ENCODE measurements around the gene SLC12A8.

The SLC12A8 gene

DNA sequence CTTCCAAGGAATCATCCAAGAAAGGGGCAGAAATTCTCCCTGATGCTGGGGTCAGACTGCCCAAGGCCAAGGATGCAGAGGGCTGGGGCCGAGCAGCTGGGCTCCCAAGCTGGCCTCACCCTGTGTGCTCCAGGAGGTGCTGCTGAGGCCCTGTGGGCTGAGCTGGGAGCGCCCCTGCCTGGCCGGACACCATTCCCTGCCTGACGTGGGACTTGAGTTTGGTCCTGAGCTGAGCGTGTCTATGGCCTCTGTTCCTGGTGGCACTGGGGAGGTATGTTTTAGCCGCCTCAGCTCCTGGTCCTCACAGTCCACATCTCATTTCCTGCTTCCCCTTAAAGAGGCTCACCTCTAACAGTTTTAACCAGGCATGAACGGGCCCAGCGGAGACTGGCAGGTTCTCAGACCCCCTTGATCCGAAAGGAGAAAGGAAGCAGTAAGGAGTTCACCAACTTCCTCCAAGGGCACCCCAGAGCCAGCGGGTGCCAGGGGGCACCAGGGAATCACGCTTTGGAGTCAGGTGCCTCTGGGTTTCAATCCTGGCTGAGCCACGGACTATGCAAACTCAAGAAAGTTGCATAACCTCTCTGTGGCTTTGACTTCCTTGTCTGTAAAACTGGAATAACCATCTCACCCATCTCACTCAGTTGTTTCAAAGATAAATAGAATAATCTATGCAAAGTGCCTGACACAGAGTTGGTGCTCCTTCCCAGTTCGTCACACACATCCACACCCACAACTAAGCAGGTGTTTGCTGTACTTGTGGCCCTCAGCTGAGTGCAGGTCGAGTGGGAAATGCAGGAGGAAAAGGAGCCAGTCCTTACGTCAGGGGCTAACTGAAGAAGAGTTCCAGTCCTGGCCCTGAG is 48.6 kb downstream of the SLC12A8 start:
- no peak for FAIRE-seq
- no peak for DNase-seq (ENCODE audit: insufficient read length, low spot score)
- TF ChIP-seq POLR2A (IDR thresholded peaks at IDR 0.05; ENCODE audit: low read depth, low read length) = no peak

DNA sequence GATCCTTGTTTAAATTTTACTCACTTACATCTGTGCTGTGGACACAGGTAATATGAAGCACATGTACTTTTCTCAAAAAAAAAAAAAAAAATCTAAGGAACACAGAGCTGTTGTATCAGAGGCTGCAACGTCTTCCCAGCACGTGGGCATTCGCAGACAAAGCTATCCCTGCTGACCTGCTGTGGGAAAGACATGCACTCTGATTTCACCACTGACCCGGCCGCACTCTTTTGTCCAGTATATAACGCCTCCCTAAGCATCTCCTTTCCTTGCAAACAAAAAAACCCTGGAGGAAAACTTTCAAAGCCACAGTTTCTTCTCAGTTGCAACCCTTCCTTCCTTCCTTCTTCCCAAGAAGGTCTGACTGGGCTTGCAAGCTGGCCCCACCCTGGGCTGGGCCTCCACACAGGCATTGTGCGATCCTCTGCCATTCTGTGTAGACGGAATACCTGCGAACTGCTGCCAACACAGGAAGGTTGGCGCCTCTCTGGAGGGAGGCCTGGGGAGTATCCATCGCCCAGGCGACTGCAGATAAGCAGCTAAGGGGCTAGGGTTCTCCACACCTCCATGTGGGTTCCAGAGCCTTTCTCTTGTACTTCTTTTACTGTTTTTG is 50.8 kb downstream of the SLC12A8 start:
- FAIRE-seq (no peak), DNase-seq (ENCODE audit: insufficient read length, low spot score) (no peak)
- TF ChIP-seq POLR2A (IDR thresholded peaks at IDR 0.05; ENCODE audit: low read depth, low read length) = no peak

DNA sequence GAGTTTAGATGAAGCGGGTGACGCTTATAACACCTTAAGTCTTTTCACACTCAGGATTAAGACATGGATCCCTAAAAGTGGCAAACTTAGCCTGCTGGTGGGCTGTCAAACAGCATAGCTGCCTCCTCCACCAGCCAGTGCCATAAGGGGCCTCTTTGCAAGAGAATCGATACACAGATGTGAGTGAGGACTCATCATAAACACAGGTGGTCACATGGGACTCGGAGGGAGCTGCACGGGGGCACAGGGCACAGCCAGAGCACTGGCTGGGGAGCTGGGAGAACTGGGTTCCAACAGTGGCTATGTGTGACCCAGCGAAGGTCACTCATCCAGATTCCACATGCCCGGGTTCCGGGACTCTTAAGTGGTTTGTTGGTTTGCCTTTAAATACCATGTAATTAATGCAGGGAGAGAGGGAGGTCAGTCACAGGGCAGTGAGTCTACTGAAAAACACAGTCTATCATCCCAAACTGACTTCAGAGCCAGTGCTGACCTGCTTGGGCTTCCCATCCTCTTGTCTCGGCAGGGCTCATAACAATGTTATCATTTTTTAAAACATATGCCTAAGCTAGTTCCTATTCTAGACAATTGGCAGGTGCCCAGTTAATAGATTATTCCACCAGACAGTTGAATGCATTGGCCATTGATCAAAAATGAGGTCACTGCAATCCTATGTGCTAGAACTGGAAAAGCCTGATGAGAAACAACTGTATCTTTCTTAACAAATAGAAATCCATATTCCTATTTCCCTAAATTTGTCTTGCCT is 51.8 kb downstream of the SLC12A8 start:
- TF ChIP-seq POLR2A (IDR thresholded peaks at IDR 0.05; ENCODE audit: low read depth, low read length) = no peak
- DNase-seq (ENCODE audit: insufficient read length, low spot score) (no peak), FAIRE-seq (no peak)

DNA sequence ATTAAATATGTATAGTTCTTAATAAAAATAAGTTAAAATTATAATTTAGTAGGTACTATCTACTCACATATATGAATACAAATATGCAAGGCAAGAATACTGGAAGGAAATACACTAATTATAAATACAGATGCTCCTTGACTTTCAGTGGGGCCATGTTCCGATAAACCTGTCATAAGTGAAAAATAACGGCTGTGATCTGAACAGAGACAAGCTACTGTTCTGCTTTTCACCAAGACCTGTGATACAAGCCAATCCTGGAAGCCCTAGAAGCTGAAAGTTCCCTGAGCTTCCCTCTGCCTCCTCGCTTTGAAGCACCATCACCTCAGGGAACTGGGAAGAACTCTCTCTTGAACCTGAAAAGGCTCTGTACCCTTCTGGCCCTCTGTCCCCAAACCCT is 55.4 kb downstream of the SLC12A8 start:
- FAIRE-seq (no peak), DNase-seq (ENCODE audit: insufficient read length, low spot score) (no peak)
- no peak for TF ChIP-seq POLR2A (IDR thresholded peaks at IDR 0.05; ENCODE audit: low read depth, low read length)

DNA sequence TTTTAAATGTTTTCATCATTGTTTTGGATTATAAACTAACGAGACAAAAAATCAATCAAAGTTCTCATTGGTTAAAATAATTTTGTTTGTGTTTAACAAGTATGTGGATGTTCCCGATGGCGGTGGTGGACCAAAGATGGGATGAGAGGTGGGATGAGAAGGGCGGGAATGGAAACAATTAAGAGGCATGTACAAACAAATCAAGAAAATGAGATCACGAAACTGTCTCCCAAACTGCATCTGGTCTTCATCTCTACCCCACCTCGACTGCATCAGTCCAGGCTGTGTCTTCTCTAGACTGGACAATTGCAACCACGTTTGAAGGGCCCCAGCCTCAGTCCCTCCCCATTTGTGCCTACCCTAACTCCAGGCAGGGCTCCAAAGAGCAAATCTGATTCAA is 56.1 kb downstream of the SLC12A8 start:
- FAIRE-seq = no peak
- DNase-seq (ENCODE audit: insufficient read length, low spot score) = no peak
- no peak for TF ChIP-seq POLR2A (IDR thresholded peaks at IDR 0.05; ENCODE audit: low read depth, low read length)

DNA sequence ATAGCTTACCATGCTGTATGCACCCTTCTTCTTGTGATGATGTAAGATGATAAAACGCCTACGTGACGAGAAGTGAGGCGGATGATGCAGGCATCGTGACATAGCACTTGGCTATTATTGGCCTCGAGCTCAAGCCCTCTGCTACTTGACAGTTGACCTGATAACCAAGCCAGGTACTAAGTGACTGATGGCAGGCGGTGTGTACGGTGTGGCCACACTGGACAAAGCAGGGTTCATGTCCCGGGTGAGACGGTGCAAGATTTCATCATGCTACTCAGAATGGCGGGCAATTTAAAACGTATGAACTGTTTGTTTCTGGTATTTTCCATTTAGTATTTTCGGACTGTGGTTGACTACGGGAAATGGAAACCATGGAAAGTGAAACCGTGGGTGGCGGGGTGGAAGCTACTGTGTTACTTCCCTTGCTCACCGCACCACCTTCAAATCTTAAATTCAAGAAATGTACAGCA is 57.7 kb downstream of the SLC12A8 start:
- no peak for TF ChIP-seq POLR2A (IDR thresholded peaks at IDR 0.05; ENCODE audit: low read depth, low read length)
- no peak for FAIRE-seq
- DNase-seq (ENCODE audit: insufficient read length, low spot score) = no peak

DNA sequence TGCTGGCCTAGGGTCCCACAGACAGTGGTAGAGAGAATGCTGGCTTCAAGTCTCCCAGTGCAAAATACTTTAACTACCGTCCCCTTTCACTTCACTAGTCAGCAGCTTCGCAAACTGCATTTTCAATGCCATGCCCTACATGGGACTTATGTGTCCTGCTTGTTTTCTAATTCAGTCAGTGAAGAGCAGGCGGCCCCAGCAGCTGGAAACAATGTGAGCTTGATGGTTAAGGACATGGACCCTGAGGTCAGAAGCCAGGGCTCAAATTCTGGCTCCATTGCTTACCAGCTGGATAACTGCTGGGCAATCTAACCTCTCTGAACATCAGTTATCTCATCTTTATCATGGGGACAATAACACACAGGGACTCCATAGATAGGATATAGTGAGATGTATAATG is 58.4 kb downstream of the SLC12A8 start:
- no peak for TF ChIP-seq POLR2A (IDR thresholded peaks at IDR 0.05; ENCODE audit: low read depth, low read length)
- DNase-seq (ENCODE audit: insufficient read length, low spot score) (no peak), FAIRE-seq (no peak)

DNA sequence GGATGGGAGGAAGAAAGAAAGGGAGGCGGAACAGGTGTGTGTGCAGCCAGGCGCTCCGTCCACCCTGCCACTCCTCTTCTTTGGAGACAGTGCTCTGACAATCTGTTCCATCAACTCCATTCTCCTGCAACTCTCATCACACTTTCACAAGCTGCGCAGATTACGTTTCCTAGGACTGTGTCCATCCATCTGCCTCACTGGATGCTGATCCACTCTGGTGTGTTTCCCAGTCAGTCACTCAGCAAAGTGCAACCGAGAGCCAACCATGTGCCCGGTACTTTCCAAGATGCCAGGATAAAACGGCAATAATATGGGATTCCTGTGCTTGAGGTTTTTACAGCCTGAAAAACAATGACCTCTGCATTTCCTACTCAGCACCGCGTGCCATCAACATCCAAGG is 59.6 kb downstream of the SLC12A8 start:
- FAIRE-seq (no peak), DNase-seq (ENCODE audit: insufficient read length, low spot score) (no peak)
- TF ChIP-seq POLR2A (IDR thresholded peaks at IDR 0.05; ENCODE audit: low read depth, low read length) = no peak

DNA sequence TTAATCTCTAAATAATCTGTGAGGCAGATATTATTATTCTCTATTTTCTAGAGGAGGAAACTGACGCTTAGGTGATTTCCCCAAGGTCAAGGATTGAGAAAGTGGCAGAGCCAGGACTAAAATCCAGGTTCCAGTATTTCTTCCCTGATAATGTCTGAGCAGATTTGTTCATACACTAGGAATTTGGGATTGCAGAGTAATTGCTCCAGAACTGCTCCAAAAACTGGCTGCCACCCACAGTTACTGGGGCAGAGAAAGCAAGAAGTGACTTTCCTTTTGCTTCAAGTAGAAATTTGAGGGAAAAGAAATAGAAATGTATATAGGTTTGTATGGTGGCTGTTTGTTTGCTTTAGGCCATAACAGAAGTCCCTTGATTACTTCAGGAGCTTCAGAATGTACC is 60.6 kb downstream of the SLC12A8 start:
- no peak for DNase-seq (ENCODE audit: insufficient read length, low spot score)
- FAIRE-seq = no peak
- no peak for TF ChIP-seq POLR2A (IDR thresholded peaks at IDR 0.05; ENCODE audit: low read depth, low read length)

DNA sequence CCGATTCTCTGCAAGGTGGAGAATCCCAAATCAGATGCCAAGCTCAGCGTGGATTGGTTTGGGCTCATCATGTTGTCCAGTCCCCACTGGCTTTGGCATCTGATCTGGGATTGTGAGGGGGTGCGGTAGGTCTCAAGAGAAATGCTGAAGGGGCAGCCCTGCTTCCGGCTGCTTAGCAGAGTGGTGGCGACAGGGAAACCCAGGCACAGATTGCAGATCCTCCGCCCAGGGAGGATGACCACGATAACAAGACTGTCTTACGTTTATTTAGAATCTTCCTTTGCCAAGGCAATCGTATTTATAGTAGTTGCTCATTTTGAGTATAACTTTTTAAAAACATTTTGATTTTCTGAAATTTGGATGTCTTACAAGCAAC is 61.1 kb downstream of the SLC12A8 start:
- TF ChIP-seq POLR2A (IDR thresholded peaks at IDR 0.05; ENCODE audit: low read depth, low read length) = no peak
- no peak for FAIRE-seq
- no peak for DNase-seq (ENCODE audit: insufficient read length, low spot score)

DNA sequence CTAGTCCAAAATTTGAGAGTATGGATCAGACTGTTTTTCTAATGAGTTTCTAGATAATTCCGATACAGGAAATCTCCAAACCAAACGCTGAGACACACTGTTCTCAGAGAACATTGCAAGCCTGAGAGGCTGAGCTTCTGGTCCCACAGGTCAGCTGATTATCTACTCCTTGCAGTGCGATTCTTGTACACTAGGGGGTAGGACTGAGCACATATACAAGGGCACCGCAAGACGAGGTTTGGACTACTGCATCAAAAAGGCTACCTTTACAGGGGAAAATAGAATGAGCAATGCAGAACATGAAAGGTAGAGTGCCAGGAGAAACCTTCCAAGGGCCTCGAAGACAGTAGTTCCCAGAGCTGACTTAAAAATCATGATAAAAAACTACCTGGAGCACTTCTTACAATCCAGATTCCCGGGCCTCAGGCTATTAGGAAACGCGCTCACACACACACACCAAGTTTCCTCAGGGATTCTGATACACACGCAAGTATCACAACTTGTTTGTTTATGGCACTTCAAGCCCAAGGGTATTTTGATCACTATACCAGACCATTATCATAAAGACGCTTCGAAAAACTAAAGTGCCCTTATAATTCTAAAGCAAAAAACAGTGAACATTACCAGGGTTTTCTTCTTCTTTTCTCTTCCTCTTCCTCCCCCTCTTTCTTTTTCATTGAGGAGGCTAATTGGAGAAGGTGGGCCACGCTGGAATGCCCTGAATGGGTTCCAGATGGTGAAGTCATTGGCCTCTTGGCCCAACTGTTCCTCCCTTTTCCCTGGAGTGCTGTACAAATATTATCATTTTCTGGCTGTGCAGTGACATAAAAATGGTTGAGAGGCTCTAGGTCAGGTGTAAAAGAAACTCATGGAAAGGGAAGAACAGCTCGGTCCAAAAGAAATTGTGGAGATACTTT is 61.8 kb downstream of the SLC12A8 start:
- TF ChIP-seq POLR2A (IDR thresholded peaks at IDR 0.05; ENCODE audit: low read depth, low read length) = no peak
- no peak for FAIRE-seq
- DNase-seq (ENCODE audit: insufficient read length, low spot score) = no peak

DNA sequence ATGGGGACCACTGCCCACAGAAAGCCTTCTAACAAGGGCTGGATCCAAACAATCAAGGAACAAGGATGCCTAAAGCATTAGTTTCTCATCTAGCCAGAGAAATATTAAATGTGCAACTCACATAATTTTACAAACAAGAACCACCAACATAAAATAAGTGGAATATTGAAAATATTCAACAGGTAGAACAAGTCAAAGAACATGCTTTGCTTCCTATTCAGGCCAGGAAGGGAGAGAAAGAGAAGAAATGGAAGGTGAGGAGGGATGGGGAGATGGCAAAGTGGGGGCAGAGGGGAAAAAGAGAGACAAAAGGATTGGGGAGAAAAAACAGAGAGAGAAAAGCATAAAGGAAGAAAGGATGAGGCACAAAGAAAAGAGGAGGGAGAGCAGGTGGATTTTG is 63.1 kb downstream of the SLC12A8 start:
- DNase-seq (ENCODE audit: insufficient read length, low spot score) (no peak), FAIRE-seq (no peak)
- TF ChIP-seq POLR2A (IDR thresholded peaks at IDR 0.05; ENCODE audit: low read depth, low read length) = no peak

DNA sequence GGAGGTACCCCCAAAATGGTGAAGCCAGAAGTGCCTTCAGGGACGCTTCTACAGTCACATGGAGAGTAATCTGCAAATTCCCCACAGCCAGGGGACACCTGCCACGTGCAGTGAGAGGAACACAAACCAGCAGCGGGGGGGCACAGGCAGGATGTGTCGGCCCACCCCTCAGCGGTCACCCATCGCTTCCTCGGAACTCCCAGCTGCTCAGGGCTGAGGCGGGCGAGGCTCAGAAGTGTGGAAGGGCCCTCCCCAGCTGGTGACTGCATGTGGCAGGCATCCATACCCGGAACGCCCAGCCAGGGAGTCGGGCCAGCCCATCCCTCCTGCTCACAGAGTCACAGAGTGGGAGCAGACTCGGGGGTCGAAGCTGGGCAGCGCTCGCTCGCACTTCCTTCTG is 63.7 kb downstream of the SLC12A8 start:
- DNase-seq (ENCODE audit: insufficient read length, low spot score) (no peak), FAIRE-seq (no peak)
- no peak for TF ChIP-seq POLR2A (IDR thresholded peaks at IDR 0.05; ENCODE audit: low read depth, low read length)

Measured in H54 (cell line).